Panc1 (cell line): ENCODE measurements around the gene NF1. TPM values are rescaled to one million over a fixed set of nuclear protein-coding genes. Genes with fewer than 3 reads are reported as not detected.

Experiments
- ATAC-seq: fragments of 200-7000 bp; cut with Tn5 transposase; 2 replicates; pipeline ENCODE4 v1.9.1; 2020; ENCODE audit warnings: mild to moderate bottlenecking, moderate library complexity
- BruUV-seq: library from RNA; stranded (reverse); fragments of 400-500 nt; replicated peaks from 2 replicates; lab custom pipeline; 2021; lab: Mats Ljungman, UMichigan
- CTCF ChIA-PET: fragments of 300-600 bp; sonication (Branson Sonifier 250); formaldehyde crosslinking; loops from one replicate; lab custom pipeline; 2022; ENCODE audit warnings: antibody characterized with exemption; lab: Charles Lee
- POLR2A ChIA-PET: fragments of 300-600 bp; sonication (Branson Sonifier 250); formaldehyde crosslinking; loops from one replicate; lab custom pipeline; 2022; ENCODE audit warnings: antibody characterized with exemption; lab: Charles Lee
- DNase-seq: peaks from one replicate; pipeline ENCODE4 v3.0.0-alpha.2; 2010; ENCODE audit warnings: low read depth, low spot score
- H3K27ac ChIP-seq: 2 replicates; pipeline ENCODE4 v1.5.1; 2011; ENCODE audit warnings: mild to moderate bottlenecking, low read length, inconsistent platforms
- H3K27me3 ChIP-seq: fragments of 200-500 bp; sonication (Bioruptor generic); 2 replicates; pipeline ENCODE4 v1.6.0; 2014; ENCODE audit warnings: low read length, inconsistent platforms; ENCODE audit not compliant: control insufficient read depth, insufficient read depth
- H3K36me3 ChIP-seq: fragments of 200-500 bp; sonication (Bioruptor generic); 2 replicates; pipeline ENCODE4 v1.5.1; 2014; ENCODE audit warnings: inconsistent platforms, mild to moderate bottlenecking, low read length, moderate library complexity; ENCODE audit not compliant: control insufficient read depth, insufficient read depth
- H3K4me1 ChIP-seq: 2 replicates; pipeline ENCODE4 v1.5.1; 2011; ENCODE audit warnings: inconsistent platforms, mild to moderate bottlenecking, low read length, moderate library complexity; ENCODE audit not compliant: control insufficient read depth, insufficient read depth
- H3K4me3 ChIP-seq, 2 experiments: 2 replicates each; pipeline ENCODE4 v1.5.1; 2011 to 2012; ENCODE audit warnings: low read depth in 2 of 2, low read length in 2 of 2, mild to moderate bottlenecking in 2 of 2, inconsistent platforms in 1 of 2, moderate library complexity in 1 of 2
- H3K9me3 ChIP-seq: fragments of 200-500 bp; sonication (Bioruptor generic); 2 replicates; pipeline ENCODE4 v1.5.1; 2014; ENCODE audit warnings: low read depth, mild to moderate bottlenecking, inconsistent platforms, low read length, moderate library complexity; ENCODE audit not compliant: control insufficient read depth, insufficient read depth
- CTCF ChIP-seq: fragments of 450-650 bp; IDR thresholded peaks from 2 replicates; pipeline ENCODE4 v1.5.1; 2017; ENCODE audit warnings: mild to moderate bottlenecking
- POLR2AphosphoS5 ChIP-seq: IDR thresholded peaks from 2 replicates; pipeline ENCODE4 v1.6.1; 2012; ENCODE audit warnings: mild to moderate bottlenecking, low read depth, low read length, moderate library complexity
- REST ChIP-seq, 2 experiments: IDR thresholded peaks; 2 replicates each; pipeline ENCODE4 v1.6.1; 2011 to 2012; ENCODE audit warnings: low read depth in 2 of 2, control low read depth in 1 of 2, low read length in 1 of 2, mild to moderate bottlenecking in 1 of 2, moderate library complexity in 1 of 2; ENCODE audit not compliant: insufficient read depth in 1 of 2
- SIN3A ChIP-seq: IDR thresholded peaks from 2 replicates; pipeline ENCODE4 v1.6.1; 2012; ENCODE audit warnings: low read depth, mild to moderate bottlenecking, low read length, moderate library complexity, borderline replicate concordance; ENCODE audit not compliant: insufficient read depth
- TCF7L2 ChIP-seq: IDR thresholded peaks from 2 replicates; pipeline ENCODE4 v1.6.1; 2011; ENCODE audit warnings: mild to moderate bottlenecking, low read depth, low read length, inconsistent platforms
- in situ Hi-C: cut with HindIII; loops from 2 replicates; pipeline ENCODE4 v1.10.0; 2016; ENCODE audit warnings: low sequenced_read_pairs, low pct_unique_long_range_greater_than_20kb
- intact Hi-C: fragments of 100-400 bp; cut with micrococcal nuclease; formaldehyde crosslinking; loops from one replicate; pipeline ENCODE4 v1.10.0; 2022; ENCODE audit not compliant: unreplicated experiment
- total RNA-seq: library from RNA; stranded (reverse); gene quantifications from one replicate; pipeline ENCODE4 v1.2.1, GENCODE V29; 2021; ENCODE audit not compliant: unreplicated experiment

NF1 gene
- total RNA-seq, 1 experiment from 2014 or later: 82.5 TPM

- Histone ChIP-seq H3K27ac (no peak overlapping the region), H3K9me3 (no peaks in the 10 kb centered on the region), H3K4me3 (no peak overlapping the region), H3K4me1 (no peaks in the 10 kb centered on the region), H3K27me3 (no peaks in the 10 kb centered on the region), H3K36me3 (no peaks in the 10 kb centered on the region)
- DNase-seq: no peak
- BruUV-seq: no TSS peak
- no peak for TF ChIP-seq SIN3A
- TF ChIP-seq REST (IDR thresholded peaks at IDR 0.05; ENCODE audit: insufficient read depth in 1 of 2, low read depth in 2 of 2, low read length in 1 of 2): no peak
- TF ChIP-seq CTCF: no peak
- no peak for TF ChIP-seq TCF7L2
- no peak for TF ChIP-seq POLR2AphosphoS5
- no peak for ATAC-seq
- ChIA-PET CTCF (no interaction called here), POLR2A (interaction anchor here (0.6 kb wide), 1 partner anchor 51 kb away, joined by 12 read pairs; no protein-coding TSS in a partner anchor)
- intact Hi-C loops (no loop called here), in situ Hi-C loops (no loop called here)
Measured at GRCh38 chr17:31058976-31059375, 35.8 kb upstream of the NF1 start.

GRCh38 chr17:31060791-31061550 is 33.8 kb upstream of the NF1 start:
- no peak overlapping the region for H3K4me3 ChIP-seq
- intact Hi-C loops: no loop called here
- in situ Hi-C loops: no loop called here
- no peaks in the 10 kb centered on the region for H3K4me1 ChIP-seq
- H3K9me3 ChIP-seq: no peaks in the 10 kb centered on the region
- no TSS peak for BruUV-seq
- no peaks in the 10 kb centered on the region for H3K36me3 ChIP-seq
- DNase-seq: no peak
- H3K27me3 ChIP-seq: no peaks in the 10 kb centered on the region
- TF ChIP-seq TCF7L2 (no peak), SIN3A (no peak), POLR2AphosphoS5 (no peak), REST (IDR thresholded peaks at IDR 0.05; ENCODE audit: insufficient read depth in 1 of 2, low read depth in 2 of 2, low read length in 1 of 2) (no peak), CTCF (no peak)
- no peak overlapping the region for H3K27ac ChIP-seq
- ATAC-seq: no peak
- ChIA-PET CTCF (interaction anchor here (0.5 to 0.6 kb wide), 2 partner anchors 113 to 243 kb away, joined by 3 to 6 read pairs; no protein-coding TSS in a partner anchor), POLR2A (interaction anchor here (0.6 kb wide), 1 partner anchor 31 kb away, joined by 3 read pairs; no protein-coding TSS in a partner anchor)
